Kidney epithelial cell (primary cell): ENCODE data around the gene ATP2B1. TPM values are rescaled to one million over a fixed set of nuclear protein-coding genes. Genes with fewer than 3 reads are reported as not detected.

ENCODE experiments used
- DNase-seq: peaks from one replicate; pipeline ENCODE4 v3.0.0-alpha.2; 2010; ENCODE audit warnings: low read depth
- H3K27me3 ChIP-seq: 2 replicates; pipeline ENCODE4 v1.6.0; 2011; ENCODE audit warnings: low read length; ENCODE audit not compliant: control insufficient read depth, insufficient read depth
- H3K36me3 ChIP-seq: 2 replicates; pipeline ENCODE4 v1.5.1; 2011; ENCODE audit warnings: low read length; ENCODE audit not compliant: control insufficient read depth, insufficient read depth
- H3K4me3 ChIP-seq: 2 replicates; pipeline ENCODE4 v1.5.1; 2011; ENCODE audit warnings: low read depth, mild to moderate bottlenecking, control low read depth, low read length
- total RNA-seq: library from RNA; depleted of rRNA; stranded (reverse); fragments of >200 nt; gene quantifications from 2 replicates; pipeline ENCODE4 v1.2.3, GENCODE V29; 2015
- TF ChIP-seq, protein P1 (sequence below): IDR thresholded peaks from 2 replicates; pipeline ENCODE4 v1.5.1; 2011; ENCODE audit warnings: mild to moderate bottlenecking, moderate library complexity, low read length, control low read depth, inconsistent platforms; ENCODE audit not compliant: insufficient read depth, poor library complexity, severe bottlenecking

The ATP2B1 gene
- total RNA-seq, 1 donor from 2014 or later: 45.9 TPM

DNA sequence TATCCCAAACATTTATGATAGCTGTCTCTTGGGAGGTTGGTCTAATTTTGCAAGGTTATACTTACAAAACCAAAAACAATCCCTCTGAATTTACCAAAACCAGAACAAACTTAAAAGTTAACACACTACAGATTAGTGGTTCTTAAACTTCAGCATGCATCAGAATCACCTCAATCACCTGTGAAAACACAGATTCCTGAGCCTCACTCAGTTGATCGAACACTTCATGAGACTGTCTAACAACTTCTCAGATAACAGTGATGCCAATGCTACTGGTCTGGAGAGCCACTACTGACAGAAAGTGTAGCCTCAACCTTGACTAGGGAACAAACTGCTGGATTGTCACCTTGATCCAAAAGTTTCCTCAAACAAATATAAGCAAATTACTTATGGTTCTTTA is 44.2 kb downstream of the ATP2B1 start:
- Histone ChIP-seq H3K27me3 (no peaks in the 10 kb centered on the region), H3K36me3 (no peaks in the 10 kb centered on the region), H3K4me3 (no peak overlapping the region)
- DNase-seq: no peak
- TF ChIP-seq, protein P1, sequence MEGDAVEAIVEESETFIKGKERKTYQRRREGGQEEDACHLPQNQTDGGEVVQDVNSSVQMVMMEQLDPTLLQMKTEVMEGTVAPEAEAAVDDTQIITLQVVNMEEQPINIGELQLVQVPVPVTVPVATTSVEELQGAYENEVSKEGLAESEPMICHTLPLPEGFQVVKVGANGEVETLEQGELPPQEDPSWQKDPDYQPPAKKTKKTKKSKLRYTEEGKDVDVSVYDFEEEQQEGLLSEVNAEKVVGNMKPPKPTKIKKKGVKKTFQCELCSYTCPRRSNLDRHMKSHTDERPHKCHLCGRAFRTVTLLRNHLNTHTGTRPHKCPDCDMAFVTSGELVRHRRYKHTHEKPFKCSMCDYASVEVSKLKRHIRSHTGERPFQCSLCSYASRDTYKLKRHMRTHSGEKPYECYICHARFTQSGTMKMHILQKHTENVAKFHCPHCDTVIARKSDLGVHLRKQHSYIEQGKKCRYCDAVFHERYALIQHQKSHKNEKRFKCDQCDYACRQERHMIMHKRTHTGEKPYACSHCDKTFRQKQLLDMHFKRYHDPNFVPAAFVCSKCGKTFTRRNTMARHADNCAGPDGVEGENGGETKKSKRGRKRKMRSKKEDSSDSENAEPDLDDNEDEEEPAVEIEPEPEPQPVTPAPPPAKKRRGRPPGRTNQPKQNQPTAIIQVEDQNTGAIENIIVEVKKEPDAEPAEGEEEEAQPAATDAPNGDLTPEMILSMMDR: no peak

DNA sequence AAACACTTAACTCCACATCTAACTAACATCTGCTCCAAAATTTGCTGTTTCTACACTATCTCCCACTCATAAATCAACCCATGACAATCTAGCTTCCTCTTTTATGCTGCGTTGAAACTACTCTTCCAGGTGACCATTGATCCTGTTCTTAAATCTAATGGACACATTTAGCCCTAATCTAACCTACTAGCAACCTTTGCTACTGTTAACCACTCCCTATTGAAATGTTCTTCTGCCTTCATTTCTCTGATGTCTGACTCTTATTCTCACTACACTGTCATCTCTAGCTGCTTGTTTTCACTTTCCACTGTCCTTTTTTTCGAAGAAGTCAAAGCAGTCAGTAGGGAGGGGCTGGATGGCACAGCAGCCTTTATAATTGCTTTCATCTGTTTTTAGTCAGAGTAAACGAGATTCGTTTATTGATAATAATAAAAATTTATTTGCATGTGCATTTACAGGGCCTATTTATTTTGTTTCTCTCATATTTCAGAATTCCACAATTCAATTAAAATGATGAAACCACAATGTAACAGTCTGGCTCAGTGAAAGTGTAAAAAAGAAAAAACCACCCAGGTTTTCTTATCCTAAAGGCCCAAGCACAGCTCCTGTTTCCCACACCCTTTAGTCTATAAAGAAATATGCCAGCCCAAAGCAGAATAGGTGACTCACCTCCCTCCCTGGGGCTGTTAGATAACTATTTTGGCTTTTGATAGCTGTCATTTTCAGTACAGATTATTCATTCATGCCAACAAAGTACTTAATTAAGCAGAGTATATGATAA is 44.9 kb downstream of the ATP2B1 start:
- no peak for DNase-seq
- Histone ChIP-seq H3K4me3 (no peak overlapping the region), H3K27me3 (no peaks in the 10 kb centered on the region), H3K36me3 (no peaks in the 10 kb centered on the region)
- TF ChIP-seq, protein P1: no peak

DNA sequence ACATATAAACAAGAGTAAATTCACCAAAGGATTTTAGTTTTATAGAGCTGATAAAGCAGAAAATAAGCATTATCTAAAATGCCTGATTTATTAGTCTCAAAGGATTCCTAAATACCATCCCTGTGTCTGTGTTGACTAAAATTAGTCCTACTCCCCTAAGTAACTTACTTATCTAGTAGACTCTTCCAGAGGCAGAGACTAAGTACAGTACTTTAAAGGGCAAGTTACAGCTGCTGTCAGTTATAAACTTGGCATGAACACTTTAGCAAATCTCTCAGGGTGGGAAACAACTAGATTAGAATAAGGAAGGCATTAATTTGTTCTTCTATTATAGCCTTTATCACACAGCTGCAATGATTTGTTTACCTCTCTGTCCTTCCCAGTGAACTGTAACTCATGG is 46.0 kb downstream of the ATP2B1 start:
- Histone ChIP-seq H3K27me3 (no peaks in the 10 kb centered on the region), H3K36me3 (no peaks in the 10 kb centered on the region), H3K4me3 (no peak overlapping the region)
- DNase-seq: no peak
- TF ChIP-seq, protein P1: no peak

DNA sequence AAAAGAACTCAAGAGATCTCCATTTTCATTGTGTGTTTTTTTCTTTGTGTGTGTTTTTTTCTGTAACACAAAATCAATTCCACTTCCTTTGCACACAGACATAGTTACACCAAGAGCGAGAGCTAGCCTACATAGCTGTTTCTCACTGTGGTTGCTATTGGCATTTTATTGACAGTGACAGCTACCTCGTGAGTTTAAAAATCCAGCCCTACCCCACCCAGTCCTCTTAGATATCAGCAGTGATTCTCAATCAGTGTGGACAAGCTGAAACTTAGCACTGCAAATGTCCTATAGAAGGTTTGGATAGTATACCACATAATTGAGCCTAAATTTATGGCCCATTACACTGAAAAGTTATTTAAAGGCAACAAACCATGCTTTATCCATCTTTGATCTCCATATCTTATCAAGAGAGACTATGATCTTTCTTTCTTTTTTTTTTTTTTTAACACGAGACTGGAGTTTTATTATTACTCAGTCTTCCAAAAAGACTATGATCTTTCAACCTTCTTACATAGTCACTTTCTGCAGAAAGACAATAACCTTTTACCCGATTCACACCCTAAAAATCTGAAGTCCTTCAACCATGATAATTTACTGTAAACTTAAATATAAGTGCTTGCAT is 46.8 kb downstream of the ATP2B1 start:
- TF ChIP-seq, protein P1: no peak
- Histone ChIP-seq H3K36me3 (no peaks in the 10 kb centered on the region), H3K27me3 (no peaks in the 10 kb centered on the region)

DNA sequence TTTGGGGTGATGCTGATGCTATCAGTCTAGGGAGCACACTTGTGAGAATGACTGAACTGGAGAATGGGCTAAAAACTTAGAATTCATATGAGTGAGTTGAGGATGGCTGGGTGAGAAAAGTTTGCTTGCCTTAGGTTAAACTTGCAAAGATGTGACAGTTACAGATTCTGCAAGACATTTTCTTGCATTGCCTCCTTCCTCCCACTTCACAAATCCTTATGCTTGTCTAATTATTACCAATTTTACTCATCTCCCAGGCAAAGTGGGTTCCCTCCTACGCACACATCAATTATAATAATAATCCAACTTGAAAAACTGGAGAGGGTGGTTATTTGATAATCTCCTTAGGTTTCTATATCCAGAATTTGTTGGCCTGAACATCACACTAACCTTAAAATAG is 50.9 kb downstream of the ATP2B1 start:
- Histone ChIP-seq H3K36me3 (no peaks in the 10 kb centered on the region), H3K4me3 (no peak overlapping the region), H3K27me3 (no peaks in the 10 kb centered on the region)
- TF ChIP-seq, protein P1: no peak
- no peak for DNase-seq

More for the DNA sequence above, 46.8 kb downstream of the ATP2B1 start:
- H3K4me3 ChIP-seq: no peak overlapping the region
- DNase-seq: no peak
